GM19324 (cell line): ENCODE data around the gene PARP15.

Experiments
- ATAC-seq: cut with Tn5 transposase; IDR thresholded peaks from one replicate; pipeline ENCODE4 v1.9.1; 2021; ENCODE audit warnings: mild to moderate bottlenecking, moderate library complexity; ENCODE audit not compliant: unreplicated experiment, low FRiP score

PARP15 gene

GRCh38 chr3:122568755-122569154 is 8.7 kb upstream of the PARP15 start:
- no peak for ATAC-seq

GRCh38 chr3:122572940-122573412 is 4.5 kb upstream of the PARP15 start:
- no peak for ATAC-seq

- peak; percentile 86 for ATAC-seq
Measured at GRCh38 chr3:122576174-122576940, 1.1 kb upstream of the PARP15 start.

GRCh38 chr3:122578069-122578740 is 755 bp downstream of the PARP15 start:
- no peak for ATAC-seq

- ATAC-seq, result no peak
Measured at GRCh38 chr3:122580470-122580869, 3.0 kb downstream of the PARP15 start.

GRCh38 chr3:122581622-122582021 is 4.2 kb downstream of the PARP15 start:
- ATAC-seq, result no peak

GRCh38 chr3:122582390-122582789 is 4.9 kb downstream of the PARP15 start:
- ATAC-seq, result no peak

GRCh38 chr3:122586098-122586497 is 8.6 kb downstream of the PARP15 start:
- ATAC-seq, result no peak

- no peak for ATAC-seq
Measured at GRCh38 chr3:122586773-122587485, 9.5 kb downstream of the PARP15 start.

GRCh38 chr3:122587572-122587971 is 10.1 kb downstream of the PARP15 start:
- ATAC-seq, result no peak

GRCh38 chr3:122589297-122589696 is 11.8 kb downstream of the PARP15 start:
- no peak for ATAC-seq

- ATAC-seq, result no peak
Measured at GRCh38 chr3:122590610-122591009, 13.2 kb downstream of the PARP15 start.

GRCh38 chr3:122594025-122594424 is 16.6 kb downstream of the PARP15 start:
- ATAC-seq, result no peak

GRCh38 chr3:122598151-122598550 is 20.7 kb downstream of the PARP15 start:
- no peak for ATAC-seq

GRCh38 chr3:122598556-122598955 is 21.1 kb downstream of the PARP15 start:
- no peak for ATAC-seq

GRCh38 chr3:122602011-122602710 is 24.7 kb downstream of the PARP15 start:
- no peak for ATAC-seq

GRCh38 chr3:122603056-122603455 is 25.6 kb downstream of the PARP15 start:
- no peak for ATAC-seq

GRCh38 chr3:122606330-122606729 is 28.9 kb downstream of the PARP15 start:
- ATAC-seq, result no peak

GRCh38 chr3:122608916-122609315 is 31.5 kb downstream of the PARP15 start:
- no peak for ATAC-seq

GRCh38 chr3:122609798-122610559 is 32.5 kb downstream of the PARP15 start:
- peak; percentile 88 for ATAC-seq
